Fibroblast of the conjunctiva (primary cell): Measurements from ENCODE around the gene NRF1.

Source experiments
- DNase-seq: peaks from one replicate; pipeline ENCODE4 v3.0.0-alpha.2; 2010; ENCODE audit warnings: low read depth

NRF1 gene

GRCh38 chr7:129684777-129685176, 73.3 kb downstream of the NRF1 start:
- DNase-seq, result no peak

GRCh38 chr7:129686063-129686462, 74.5 kb downstream of the NRF1 start:
- DNase-seq, result no peak

DNA sequence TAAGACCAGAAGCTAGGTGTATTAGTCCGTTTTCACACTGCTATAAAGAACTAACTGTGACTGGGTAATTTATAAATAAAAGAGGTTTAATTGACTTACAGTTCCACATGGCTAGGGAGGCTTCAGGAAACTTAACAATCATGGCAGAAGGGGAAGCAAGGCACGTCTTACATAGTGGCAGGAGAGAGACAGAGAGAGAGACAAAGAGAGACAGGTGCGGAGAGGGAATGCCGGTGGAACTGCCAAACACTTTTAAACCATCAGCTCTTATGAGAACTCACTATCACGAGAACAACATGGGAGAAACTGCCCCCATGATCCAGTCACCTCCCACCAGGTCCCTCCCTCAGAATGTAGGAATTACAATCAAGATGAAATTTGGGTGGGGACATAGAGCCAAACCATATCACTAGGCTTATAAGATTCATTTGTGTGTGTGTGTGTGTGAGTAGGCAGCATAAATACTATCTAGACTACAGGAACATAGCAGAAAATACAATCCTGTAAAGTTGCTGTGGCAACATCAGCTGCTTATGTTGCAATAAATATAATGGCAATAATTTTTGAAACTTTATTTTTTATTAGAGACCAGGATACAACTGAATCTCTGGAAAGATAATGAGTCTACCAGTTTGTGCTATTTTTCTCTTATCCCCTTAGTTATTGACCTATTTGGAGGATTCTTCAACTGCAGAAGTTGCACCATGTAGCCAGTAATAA, 77.1 kb downstream of the NRF1 start:
- no peak for DNase-seq

- no peak for DNase-seq
Observed at GRCh38 chr7:129689995-129690581, 78.6 kb downstream of the NRF1 start.

DNA sequence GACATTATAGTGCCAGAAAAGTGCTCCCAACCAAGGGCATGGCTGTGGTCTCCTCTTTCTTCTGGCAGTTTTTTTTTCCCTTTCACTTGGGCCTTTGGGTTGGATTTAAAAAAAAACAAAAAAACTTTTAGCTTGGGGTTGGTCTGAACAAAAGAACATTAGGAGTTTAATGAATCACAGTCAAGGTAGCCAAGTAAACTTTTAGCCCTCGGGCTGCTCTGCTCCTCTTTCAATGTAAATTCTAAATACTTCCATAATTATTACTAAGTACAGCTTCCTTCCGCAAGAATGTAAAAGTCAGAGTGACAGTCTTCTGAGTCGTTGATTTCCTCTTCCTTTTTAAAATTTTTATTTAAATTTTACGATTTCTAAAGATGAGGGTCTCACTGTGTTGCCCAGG, 79.2 kb downstream of the NRF1 start:
- DNase-seq, result no peak

GRCh38 chr7:129698516-129699418, 87.2 kb downstream of the NRF1 start:
- DNase-seq, result no peak

DNA sequence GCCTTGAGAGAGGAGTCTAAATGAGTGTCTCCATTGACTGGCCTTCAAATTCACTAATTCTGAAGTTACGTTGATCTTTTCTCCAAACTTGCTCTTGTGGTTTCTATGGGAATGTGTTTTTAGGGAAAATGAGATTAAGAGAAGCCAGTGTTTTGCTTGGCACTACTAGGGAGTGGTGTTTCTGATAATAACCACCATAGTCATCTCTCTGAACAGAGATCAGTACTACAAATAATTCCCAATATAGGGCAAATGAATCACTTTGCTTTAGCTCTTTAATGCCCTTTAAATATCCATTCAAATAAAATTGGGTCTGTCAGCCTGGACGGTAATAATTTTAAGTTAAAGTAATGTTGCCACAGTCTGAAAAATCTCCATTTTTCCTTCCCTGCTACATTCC, 90.8 kb downstream of the NRF1 start:
- no peak for DNase-seq

DNA sequence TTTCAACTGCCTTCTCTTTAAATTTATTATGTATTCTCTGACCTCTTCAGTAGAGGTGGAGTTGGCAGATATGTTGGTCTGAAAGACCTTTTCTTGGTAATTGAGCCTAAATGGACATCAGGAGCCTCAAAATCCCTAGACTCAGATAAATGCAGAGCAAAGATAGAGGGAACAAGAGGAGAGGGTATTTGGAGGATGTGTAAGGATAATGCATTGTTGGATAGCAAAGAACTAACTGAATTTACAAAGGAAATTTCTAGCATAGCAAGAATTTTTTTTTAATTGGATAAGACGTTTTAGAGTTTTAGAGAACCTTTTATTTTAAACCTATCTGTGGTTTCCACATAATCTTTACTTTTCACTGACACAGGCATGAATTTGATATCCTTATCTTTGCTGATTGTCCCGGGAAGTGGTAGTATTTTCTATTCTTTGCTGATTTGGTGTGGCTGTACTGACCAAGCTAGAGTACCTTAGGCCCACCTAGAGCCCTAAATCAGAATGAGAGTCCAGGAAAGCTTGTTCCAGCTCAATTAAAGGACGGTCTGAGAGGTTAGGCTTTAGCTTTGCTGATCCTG, 91.3 kb downstream of the NRF1 start:
- DNase-seq, result no peak

GRCh38 chr7:129703751-129704150, 92.2 kb downstream of the NRF1 start:
- DNase-seq, result no peak

GRCh38 chr7:129707910-129708499, 96.5 kb downstream of the NRF1 start:
- no peak for DNase-seq

DNA sequence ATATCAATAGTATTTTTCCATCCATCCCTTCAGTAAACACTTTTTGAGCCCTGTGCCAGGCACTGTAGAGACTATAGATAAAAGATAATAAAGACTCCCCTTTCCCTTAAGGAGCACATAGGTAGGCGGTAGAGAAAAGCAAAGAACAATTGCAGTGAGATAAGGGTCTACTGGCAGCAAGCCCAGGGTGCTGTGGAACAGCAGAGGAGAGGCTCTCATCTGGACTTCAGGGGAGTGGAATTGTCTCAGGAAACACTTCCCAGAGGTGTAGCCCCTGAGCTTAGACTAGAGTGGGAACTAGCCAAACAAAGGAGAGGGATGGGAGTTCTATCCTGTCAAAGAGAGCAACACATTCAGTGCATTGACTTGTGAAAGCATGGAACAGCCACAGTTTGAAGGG, 102.0 kb downstream of the NRF1 start:
- DNase-seq, result no peak

- no peak for DNase-seq
Observed at GRCh38 chr7:129714514-129715063, 103.1 kb downstream of the NRF1 start.

DNA sequence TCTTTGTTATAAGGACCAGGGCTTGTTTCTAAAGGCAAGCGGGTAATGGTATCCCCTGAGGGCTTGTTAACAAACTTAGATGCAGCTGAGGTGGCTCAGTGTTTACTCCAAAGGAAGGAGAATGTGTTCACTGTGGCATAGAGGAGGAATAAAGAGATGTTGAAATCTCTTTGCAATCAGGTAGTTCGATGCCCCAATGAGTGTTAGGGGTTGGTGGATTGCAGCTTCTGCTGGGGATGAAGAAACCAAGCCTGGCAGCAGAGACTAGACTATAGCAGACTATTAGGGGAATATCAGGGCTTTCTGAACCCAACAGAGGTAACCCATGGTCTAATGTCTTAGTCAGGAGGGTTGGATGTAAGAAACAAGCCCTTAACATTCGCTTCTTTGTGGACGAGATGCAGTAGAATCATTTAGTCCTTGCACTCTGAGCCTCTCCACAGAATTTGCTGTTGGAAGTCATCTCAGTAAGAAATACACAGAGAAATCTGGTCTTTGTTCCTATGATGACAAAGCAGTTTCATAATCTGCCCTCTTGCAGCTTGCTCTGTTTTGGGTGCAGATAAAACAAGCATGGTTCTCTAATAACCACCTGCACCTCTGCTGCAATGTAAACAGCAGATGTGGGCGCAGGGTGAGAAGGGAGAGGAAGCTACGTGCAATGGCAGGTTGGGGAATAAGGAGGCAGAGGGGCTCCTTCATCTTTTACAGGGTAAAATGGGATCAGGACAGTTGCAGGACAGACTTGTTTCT, 108.6 kb downstream of the NRF1 start:
- DNase-seq, result no peak

DNA sequence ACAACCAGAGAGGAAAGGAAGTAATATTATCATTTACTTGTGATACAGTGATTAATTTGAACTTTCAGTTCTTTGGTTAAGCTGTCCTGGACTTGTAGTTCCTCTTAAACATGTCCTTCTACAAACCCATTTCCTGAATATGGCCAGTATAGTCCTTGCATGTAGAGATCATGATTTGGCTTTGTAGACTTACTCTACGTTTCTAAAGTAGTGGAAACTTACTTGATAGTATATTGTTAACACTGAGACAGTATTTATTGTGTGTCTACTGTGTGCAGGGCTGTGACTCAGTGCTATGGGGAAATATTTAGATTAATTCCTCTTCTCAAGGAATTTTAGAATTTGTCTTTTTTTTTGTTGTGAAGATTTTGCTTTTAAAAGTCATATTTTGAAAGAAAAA, 109.5 kb downstream of the NRF1 start:
- DNase-seq, result no peak

DNA sequence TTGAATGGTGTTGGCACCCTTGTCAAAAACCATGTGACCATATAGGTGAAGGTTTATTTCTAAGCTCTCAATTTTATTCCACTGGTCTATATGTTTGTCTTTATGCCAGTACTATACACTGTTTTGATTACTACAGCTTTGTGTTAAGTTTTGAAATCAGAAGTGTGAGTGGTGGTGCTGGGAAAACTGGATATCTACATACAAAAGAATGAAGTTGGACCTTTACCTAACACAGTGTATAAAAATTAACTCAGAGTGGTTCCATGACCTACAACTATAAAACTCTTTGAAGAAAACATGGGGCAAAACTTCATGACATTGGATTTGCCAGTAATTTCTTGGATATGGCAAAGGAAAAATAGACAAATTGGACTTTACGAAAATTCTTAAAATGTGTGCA, 112.2 kb downstream of the NRF1 start:
- no peak for DNase-seq

DNA sequence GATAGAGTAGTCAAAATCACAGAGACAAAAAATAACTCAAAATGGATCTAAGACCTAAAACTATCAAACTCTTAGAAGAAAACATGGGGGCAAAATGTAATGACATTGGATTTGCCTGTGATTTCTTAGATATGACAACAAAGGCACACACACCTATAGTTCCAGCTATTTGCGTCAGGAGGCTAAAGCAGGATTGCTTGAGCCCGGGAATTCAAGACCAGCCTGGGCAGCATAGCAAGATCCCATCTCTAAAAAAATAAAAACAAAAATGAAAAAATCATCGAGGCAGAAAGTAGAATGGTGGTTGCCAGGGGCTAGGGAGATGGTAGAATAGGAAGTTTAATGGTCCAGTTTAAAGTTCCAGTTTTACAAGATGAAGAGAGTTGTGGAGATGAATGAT, 113.3 kb downstream of the NRF1 start:
- DNase-seq, result no peak

DNA sequence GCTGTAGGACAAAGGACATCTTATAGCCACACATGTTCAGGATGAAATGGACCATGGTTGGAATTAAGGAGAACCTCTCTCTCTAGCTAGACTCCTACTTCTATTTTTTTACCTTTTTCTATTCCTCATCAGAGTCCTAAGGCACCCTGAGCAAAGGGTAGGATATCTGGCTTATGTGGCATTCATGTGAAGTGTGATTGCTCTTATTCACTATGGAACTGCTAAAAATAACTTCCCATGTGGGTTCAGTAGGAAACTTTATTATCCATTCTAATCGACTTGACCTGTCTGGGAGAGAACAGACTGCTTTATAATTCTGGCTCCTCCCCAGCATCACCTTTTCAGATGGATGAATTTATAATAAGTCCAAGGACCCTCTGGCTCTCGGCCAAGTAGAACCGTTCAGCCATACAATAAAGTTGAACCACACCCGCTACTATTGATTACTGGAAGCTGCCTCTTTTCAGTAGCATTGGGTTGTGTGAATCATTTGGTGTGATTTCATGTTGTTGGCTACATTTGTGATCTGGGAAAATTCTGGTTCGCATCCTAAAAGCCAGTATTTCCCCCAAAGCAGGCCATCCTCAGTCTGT, 117.5 kb downstream of the NRF1 start:
- no peak for DNase-seq

- no peak for DNase-seq
Observed at GRCh38 chr7:129729511-129729910, 118.0 kb downstream of the NRF1 start.

DNA sequence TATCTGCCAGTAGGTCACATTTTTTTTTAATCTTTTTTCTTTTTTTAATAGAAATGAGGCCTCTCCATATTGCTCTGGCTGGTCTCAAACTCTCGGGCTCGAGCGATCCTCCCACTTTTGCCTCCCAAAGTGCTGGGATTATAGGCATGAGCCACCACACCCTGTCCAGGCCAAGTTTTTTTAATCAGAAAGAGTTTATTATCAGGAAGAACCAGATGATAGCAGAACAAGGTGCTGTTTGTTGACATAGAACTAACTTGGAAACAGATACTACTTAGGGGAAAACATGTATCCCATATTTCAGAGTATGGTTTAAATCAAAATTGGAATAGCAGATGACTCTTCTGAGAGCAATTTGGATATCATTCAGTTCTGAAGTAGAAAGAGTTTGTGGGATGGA, 118.6 kb downstream of the NRF1 start:
- no peak for DNase-seq

DNA sequence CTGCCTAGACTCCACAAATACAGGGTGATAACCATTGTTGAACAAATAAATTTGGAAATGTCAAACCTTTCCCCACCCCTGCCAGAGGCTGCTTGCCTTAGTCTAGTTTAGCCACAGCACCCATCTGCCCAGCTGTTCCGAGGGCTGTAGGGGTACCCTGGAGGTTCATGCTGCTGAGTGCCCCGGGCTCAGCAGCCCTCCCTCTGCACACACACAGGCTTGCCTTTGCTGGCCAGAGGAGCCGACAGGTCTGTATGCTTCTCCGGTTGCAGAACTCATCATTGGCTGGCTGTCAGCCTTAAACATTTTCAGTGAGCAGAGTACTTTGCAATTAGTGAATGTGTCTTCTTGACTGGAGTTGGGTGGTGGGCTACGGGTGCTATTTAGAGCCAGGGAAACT, 122.9 kb downstream of the NRF1 start:
- no peak for DNase-seq

GRCh38 chr7:129739427-129739826, 127.9 kb downstream of the NRF1 start:
- no peak for DNase-seq
